ENCODE results near the gene HTR2B.
"Not testable (repeated sequence)": the region's sequence is repeated elsewhere in the genome, so short reads cannot be mapped to it uniquely, and the experiment has no call there.

The HTR2B gene

DNA sequence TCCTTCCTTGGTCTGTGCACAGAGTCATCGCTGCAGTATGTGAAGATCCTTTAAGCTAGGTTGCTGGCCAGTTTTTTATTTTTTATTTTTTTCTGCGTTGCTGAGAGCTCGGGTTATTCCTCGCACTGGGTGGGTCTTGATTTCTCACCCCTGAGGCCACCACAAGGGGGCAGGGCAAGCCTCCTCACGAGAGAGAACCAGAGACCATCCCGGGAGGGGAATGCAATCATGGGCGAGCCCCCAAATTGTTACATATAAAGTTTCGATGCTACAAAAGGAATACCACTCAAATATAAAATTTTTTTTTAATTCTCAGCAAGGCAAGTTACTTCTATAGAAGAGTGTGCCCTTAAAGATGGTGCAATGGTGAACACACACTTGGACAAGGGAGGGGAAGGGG lies 24.9 kb downstream of the HTR2B start:
- no peak for DNase-seq (ENCODE audit: extremely low read depth in 1 of 2, low read depth in 1 of 2)

DNA sequence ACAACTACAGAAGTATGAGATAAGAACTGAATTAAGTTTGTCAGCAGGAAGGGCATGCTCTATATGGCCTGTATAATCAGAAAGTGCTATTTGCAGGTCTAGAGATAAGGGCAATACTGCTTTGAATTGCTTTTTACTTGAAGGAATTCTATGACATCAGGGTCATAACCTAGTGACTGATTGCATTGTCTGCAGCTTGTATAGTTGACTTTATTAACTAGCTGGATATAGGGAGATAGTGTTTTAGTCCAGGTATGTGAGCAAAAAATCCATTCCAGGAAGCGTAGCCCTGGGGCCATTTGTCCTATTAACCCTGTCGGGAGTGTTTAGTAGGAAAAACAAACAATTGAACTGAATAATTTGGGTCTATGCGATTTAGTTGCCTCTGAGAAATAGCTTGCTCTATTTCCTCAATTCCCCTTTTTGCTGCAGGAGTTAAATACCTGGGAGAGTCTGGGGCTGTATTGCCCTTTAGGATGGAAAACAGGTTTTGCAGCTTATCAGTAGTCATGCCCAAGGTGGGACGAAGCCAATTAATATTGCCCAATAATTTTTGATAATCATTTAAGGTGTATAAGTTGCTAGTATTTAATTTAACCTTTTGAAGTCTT lies 30.0 kb downstream of the HTR2B start:
- DNase-seq (ENCODE audit: extremely low read depth in 1 of 2, low read depth in 1 of 2), result no peak

DNA sequence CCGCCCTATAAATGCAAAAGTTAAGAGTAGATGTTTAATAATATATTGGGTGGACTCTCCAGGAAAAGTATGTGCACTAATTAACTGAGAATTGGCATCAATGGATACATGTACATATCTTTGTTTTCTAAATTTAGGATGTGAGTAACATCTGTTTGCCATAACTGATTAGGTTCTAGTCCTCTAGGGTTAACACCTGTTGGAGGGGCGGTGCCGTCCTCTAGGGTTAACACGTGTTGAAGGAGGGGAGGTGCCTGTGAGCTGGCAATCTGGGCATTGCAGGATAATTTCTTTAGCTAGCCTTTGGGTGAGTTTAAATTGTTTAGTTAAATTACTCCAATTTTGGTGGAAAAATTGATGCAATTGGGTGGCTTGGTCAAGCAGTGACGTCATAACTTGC lies 30.9 kb downstream of the HTR2B start:
- no peak for DNase-seq (ENCODE audit: extremely low read depth in 1 of 2, low read depth in 1 of 2)

DNA sequence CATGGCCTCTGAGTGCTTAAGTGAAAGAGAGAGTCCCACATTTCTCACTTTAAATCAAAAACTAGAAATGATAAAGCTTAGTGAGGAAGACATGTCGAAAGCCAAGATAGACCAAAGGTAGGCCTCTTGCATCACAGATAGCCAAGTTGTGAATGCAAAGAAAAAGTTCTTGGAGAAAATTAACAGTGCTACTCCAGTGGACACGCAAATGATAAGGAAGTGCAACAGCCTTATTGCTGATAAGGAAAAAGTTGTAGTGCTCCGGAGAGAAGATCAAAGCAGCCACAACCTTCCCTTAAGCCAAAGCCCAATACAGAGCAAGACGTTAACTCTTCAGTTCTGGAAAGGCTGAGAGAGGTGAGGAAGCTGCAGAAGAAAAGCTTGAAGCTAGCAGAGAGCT lies 36.1 kb downstream of the HTR2B start:
- no peak for DNase-seq (ENCODE audit: extremely low read depth in 1 of 2, low read depth in 1 of 2)

DNA sequence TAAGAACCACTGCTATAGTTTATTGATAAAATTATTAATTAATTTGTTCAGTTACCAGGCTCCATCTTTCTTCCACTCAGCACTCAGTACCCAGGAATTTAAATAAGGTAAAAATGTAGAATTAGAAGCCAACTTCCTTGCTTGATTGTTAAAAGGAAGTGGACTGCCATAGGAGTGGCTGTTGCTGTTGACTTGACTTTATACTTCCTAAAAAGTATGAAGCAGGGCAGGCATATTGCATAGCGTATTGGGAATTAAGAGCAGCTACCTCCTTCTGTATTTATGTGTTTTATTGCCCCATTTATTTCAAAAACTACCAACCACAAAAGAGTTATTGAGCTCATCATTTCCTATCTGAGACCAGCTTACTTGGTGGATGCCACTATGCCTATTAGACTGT lies 40.3 kb downstream of the HTR2B start:
- DNase-seq (ENCODE audit: extremely low read depth in 1 of 2, low read depth in 1 of 2), result no peak

DNA sequence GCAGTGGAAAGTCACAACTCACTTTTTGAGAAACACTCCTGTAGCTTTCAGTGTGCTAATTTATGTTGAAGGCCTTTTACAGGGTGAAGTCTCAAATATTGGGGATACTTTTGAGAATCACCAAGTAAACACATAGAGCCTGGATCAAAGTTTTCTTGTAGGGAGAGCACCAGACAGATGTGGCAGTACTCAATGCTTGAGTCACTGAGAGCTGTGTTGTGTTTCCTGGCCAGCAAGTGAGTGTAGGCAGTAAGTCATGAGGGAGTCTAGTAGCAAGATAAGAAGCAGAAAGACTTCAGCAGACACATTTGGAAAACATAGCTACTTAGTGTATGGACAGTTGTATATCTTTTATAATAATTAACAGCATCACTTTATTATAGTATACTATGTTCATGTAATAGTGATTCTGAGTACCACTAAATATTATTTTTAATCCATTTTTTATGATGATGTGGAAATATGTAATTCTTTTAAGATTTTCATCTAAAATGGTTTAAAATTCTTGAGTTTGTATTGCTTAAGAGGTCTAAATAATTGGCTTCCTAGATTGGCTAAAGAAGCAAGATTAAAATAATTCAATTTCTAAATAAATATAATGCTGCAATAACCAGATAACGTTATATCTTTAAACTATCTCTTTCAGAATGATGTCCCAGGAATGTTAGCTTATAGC lies 55.3 kb downstream of the HTR2B start:
- no peak for DNase-seq (ENCODE audit: extremely low read depth in 1 of 2, low read depth in 1 of 2)

DNA sequence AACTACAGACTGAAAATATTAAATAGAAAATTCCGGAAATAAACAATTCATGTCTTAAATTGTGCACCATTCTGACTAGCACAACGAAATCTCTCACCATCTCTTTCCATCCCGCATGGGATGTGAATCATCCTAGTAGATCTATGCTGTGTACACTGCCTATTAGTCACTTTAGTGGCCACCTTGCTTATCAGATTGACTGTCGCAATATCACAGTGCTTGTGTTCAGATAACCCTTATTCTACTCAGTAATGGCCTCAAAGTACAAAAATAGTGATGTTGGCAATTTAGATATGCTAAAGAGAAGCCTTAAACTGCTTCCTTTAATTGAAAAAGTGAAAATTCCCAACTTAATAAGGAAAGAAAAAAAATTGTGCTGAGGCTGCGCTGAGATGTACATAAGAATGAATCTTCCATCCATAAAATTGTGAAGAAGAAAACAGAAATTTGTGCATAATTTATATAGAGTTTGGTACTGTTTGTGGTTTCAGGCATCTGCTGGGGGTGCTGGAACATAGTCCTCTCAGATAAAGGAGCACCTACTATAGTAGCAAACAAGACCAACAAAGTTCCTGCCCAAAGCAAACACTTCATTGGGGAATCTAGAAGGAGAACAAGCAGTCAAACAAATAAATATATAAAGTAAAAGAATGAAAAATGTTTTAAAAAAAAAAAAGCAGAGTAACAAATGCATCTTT lies 56.2 kb downstream of the HTR2B start:
- DNase-seq (ENCODE audit: extremely low read depth in 1 of 2, low read depth in 1 of 2), result no peak

DNA sequence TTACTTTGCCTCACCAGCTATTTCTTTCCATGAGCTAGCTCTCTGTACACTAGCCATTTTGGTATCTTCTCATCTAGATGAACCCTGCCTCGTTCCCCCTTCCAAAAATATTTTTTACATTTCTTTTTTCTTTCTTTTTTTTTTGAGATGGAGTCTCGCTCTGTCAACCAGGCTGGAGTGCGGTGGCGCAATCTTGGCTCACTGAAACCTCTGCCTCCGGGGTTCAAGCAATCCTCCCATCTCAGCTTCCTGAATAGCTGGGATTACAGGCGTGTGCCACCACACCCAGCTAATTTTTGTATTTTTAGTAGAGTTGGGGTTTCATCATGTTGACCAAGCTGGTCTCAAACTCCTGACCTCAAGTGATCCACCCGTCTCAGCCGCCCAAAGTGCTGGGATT lies 57.3 kb downstream of the HTR2B start:
- not testable (repeated sequence) for DNase-seq (ENCODE audit: extremely low read depth in 1 of 2, low read depth in 1 of 2)

DNA sequence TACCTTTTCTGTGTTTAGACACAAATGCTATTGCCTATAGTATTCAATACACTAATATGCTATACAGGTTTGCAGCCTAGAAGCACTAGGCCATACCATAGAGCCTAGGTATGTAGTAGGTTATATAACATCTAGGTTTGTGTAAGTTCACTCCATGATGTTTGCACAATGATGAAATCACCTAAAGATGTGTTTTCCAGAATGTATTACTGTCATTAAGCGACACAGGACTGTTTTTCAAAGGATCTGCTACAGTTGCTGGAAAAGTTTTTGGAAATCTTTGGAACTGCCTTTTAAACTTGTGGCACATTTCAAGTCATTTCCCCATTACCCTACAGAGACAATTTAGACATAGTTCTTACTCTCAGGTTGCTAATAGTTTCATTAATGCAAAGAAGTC lies 58.9 kb downstream of the HTR2B start:
- no peak for DNase-seq (ENCODE audit: extremely low read depth in 1 of 2, low read depth in 1 of 2)

DNA sequence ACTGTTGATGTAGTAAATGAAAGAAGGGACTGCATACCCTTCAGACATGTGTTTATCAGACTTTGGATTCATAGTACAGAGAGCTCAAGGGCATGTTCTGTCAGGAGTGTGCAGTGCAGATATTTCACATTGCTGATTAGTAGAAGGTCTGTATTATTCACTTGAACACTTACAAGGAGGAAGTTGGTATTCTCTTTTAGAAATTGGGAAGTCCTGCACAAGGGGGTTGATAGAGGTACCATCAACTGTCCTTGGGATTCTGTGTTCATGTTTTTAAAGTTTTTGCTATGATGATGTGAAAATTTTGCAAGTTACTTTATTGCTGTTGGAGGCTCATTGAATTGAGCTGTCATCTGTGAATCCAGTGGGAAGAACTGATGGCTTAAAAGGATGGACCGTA lies 61.5 kb downstream of the HTR2B start:
- DNase-seq (ENCODE audit: extremely low read depth in 1 of 2, low read depth in 1 of 2), result no peak

DNA sequence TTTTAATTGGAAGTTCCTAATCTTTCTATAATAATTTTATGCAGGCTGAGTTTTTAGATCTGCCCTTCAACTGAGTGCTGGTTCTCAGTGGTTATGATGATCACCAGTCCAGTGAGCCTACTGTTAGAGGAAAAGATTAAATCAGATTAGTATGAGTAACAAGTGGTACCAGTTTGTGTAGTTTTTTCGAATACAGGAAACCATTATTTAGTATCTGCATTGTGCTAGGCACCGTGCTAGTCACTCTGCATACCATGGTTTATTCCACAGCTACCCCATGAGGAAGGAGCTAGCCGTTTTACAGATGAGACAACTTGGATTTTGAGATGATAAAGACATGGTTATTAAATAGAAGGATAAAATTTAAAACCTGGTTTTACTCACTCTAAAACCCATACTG lies 62.1 kb downstream of the HTR2B start:
- DNase-seq (ENCODE audit: extremely low read depth in 1 of 2, low read depth in 1 of 2), result no peak

DNA sequence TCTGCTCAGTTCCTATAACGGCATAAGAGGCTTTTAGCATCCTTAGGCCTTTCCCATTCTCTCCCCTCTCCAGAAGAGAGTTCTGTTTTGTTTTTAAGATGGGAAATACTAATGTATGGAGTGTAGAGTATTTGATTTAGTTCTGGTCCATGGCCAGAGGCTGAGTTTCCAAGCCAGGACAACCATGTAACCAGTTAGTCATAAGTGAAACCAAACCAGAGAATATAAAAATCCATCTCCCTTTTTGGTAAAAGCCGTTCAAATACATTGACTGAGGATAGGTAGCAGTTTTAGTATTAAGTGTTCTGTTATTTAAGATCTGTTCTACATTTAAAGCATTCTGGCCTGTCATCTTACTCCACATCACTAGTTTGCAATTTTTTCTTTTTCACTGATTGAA lies 65.1 kb downstream of the HTR2B start:
- no peak for DNase-seq (ENCODE audit: extremely low read depth in 1 of 2, low read depth in 1 of 2)

DNA sequence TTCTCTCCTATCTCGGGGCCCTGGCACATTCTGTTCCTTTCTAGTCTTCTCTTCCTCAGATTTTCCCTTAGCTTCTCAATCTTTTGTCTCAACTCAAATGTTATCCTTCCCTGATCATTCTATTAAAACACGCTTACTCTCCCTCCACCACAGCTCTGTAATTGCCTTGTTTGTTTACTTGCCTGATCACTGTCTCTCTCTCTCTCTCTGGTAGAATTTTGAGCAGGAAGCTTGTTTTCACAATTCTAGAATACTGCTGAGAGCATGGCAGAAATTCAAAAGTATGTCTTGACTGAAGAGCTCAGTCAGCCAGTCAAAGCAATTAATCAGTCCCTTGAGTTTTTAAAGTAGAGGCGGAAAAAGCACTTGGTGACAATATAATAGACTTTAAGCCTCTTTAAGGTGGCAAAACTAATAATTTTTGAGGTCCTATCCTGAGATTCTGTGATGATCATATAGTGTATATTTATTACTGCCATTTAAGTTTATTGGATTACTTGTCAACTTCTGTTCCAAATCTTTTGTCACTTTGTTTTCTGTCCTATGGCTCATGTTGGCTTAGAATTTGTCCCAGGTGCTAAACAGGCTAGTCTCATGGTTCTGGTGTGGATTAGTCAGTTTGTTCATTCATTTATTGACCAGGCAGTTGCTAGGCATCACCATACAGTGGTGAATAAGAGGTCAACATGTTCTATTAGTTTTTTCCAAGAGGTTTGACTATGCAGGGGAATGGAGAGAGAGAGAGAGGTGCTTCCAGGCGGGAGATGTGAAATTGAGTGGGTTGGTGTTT lies 65.9 kb downstream of the HTR2B start:
- no peak for DNase-seq (ENCODE audit: extremely low read depth in 1 of 2, low read depth in 1 of 2)
